Activated CD4-positive, alpha-beta T cell treated with anti-CD3 and anti-CD28 coated beads, Interleukin-10, Interleukin-2, amounts not matched to agents 100 ng/mL and 50 ng/mL, durations not matched to agents 16 hours and 8 hours (primary cell): ENCODE results near the gene RABEP1.

Experiments used
- DNase-seq: peaks from one replicate; pipeline ENCODE4 v3.0.0-alpha.2; 2020

The RABEP1 gene

GRCh38 chr17:5365831-5366230 lies 83.7 kb downstream of the RABEP1 start:
- DNase-seq: no peak

DNA sequence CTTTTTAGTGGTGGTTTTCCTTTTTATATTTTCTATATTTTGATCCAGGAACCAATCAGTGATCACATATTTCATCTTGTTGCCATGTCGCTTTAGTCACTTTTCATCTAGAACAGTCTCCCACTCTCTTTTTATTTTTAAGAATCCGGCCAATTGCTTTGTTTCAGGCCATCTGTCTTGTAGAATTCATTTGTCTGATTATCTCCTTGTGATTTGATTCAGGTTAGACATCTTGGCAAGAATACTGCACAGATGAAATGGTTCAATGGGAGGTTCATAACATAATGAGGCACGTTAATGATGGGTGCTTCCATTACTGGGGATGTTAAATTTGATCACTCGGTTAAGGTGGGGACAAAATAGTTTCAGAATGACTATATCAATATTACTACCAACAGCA lies 88.3 kb downstream of the RABEP1 start:
- DNase-seq: no peak

GRCh38 chr17:5373112-5373511 lies 91.0 kb downstream of the RABEP1 start:
- no peak for DNase-seq

- no peak for DNase-seq
Measured at GRCh38 chr17:5378566-5379207, 96.6 kb downstream of the RABEP1 start.

- DNase-seq: no peak
Measured at GRCh38 chr17:5379351-5380107, 97.4 kb downstream of the RABEP1 start.

DNA sequence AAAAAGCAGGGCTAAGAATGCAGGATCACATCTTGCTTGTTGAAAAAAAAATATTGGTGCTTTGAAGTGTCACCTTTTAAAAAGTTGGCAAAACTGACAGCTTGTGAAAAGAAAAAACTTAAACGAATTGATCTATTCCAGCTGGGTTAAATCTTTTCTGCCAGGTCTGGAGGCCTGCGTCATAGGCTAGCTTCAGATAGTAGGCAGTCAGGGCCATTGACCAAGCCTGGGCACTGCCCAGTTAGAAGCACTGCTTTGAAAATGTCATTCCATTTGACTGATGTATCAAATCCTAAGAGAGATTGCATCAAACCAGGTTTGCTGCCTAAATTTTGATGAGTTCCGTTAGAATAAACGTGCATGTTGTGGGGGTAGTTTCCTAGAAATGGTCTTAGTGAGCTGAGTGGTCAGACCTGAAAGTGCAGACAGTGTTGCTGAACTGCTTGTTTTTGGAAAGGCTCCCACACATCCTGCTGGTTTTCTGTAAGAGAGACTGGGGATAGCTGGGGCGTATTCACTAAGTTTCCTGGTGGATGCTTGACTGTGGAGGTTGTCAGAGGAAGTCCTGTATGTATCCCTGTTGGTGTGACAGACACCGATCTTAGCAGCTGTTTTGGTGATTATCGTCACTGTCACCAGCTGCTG lies 98.5 kb downstream of the RABEP1 start:
- DNase-seq: no peak

DNA sequence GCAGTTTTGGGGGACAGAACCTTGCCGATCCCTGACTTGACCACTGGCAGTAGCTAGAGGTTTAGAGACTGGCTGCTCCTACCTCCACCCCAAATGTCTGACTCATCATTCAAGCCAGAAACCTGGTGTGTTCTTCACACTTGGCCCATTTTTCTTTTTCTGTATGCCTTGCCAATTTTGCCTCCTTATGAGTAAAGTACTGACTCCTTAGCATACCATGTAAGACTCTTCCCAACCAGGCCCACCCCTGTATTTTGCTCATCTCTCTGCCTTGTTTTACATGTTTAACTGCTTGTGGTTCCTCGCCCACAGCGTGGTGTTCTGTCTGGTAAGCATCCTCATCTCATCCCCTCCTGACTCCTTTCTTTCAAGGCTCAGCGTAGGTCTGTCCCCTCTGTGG lies 99.5 kb downstream of the RABEP1 start:
- no peak for DNase-seq

GRCh38 chr17:5391678-5392077 lies 109.6 kb downstream of the RABEP1 start:
- DNase-seq: no peak

DNA sequence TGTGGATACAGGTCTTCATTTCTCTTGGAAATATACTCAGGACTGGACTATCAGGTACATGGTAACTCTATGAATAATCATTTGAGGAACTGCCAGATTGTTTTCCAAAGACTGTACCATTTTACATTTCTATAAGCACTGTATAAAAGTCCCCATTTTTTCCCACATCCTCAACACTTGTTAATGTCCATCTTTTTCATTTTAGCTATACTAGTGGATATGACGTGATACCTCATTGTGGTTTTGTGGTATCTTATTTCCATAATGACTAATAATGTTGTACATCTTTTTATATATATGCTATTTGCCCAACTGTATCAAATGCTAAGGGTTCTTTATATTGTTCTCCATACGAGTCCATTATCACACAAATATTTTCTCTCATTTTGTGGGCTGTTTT lies 114.5 kb downstream of the RABEP1 start:
- DNase-seq: peak; percentile 26

- no peak for DNase-seq
Measured at GRCh38 chr17:5399767-5400166, 117.7 kb downstream of the RABEP1 start.

- DNase-seq: no peak
Measured at GRCh38 chr17:5405400-5405799, 123.3 kb downstream of the RABEP1 start.

DNA sequence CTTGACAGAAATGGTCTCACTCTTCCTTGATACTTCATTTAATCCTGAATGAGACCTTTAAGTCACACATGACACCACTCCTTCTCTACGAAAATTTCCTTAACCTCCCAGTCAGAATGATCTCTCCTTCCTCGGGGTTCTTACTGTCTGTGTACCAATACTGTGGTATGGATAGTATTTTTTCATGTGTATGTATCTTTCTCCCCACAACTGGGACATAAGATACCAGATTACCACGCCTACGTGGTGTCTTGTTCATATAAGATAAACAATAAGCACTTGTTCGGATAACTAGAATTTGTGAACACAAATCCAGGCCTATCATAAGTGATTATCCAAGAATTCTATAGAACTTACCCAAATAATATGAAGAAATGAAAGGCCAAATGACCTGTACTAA lies 126.1 kb downstream of the RABEP1 start:
- no peak for DNase-seq

DNA sequence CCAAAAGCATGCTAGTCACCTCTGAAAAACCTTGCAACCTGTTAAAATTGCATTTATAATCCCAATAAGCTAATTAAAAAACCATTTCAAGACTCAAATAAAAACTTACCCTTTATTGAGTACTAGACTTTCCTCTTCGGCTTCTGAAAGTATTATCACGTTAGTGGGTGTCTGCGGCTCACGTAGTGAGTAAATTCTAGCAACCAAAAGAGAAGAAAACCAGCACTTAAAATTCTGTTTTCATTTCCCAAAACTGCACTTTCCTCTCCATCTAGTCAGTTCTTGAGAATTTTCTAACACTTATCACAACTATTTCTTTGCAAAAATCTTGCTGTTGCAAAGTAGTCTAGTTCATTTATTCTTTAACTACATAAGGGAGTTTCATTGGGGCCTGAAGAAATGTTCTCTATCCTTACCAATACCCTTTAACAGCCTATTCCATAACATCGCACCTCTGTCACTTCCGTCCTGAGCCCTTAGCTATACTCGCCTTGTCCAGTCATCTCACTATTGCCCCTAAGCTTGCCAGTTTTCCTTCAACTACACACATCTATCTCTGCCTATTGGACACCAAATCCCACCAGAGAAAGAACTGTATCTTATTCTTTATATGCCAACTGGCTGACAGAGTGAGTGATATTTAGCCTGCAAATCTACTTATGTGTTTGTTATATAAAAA lies 128.6 kb downstream of the RABEP1 start:
- DNase-seq: peak; percentile 34

GRCh38 chr17:5413682-5414081 lies 131.6 kb downstream of the RABEP1 start:
- DNase-seq: peak; percentile 58

GRCh38 chr17:5416901-5417300 lies 134.8 kb downstream of the RABEP1 start:
- no peak for DNase-seq

DNA sequence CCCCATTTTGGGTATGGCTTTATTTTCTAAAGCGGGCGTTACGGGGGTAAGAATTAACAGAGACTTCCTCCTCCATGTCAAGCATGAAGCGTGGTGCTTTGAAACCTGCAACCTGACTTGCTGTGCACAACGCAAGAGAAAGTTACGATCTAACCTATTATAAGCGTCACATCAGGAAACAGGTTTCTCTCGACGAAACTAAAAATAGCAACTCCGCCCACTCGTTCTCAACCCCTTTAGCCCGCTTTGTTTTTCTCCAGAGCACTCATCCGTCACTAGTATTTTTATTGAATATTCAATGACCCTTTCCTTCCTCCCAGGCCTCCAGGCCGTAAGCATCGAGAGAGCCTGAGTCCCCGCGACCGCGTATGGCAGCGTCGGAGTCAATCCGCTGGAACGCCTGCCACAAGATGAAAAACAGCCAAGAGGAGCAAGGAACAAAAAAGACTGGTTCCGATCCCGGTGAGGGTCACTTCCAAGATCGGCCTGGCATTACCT lies 136.8 kb downstream of the RABEP1 start:
- peak; percentile 83 for DNase-seq

DNA sequence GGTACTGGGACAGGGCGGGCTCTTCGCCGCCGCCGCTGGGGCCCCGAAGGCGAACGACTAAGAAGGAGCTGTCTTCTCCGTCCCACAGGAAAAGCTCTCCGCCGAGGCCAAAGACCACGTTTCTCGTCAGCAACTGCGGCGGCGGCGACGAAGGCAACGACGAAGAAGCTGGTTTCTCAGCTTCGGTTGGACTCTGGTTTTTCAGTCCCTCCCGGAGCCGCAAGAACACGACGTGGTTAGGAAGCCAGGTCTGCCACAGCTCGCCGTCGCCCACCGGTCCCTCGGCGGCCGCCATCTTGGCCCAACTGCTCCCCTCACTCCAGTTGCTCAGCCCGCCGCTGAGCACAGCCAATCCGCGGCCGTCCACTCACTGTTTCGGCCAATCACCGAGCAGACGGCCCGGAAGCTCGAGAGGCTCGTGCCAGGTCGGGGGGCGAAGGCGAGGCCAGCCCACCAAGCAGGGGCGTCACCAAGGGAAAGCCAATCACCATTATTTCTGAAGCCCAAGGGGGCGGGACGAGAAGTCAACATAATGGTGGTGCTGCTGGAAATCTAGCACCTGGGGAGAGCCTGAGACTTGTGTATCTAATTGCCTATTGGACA lies 137.4 kb downstream of the RABEP1 start, which contains the start of gene NUP88:
Gene NUP88 (minus strand): TSS at position 307 of the 603 bp plus-strand sequence. CDS start 12 bp downstream, at position 295.
- peak; percentile 99 for DNase-seq

- peak; percentile 91 for DNase-seq
Measured at GRCh38 chr17:5419959-5420653, 138.0 kb downstream of the RABEP1 start, which contains the start of gene RPAIN. TSS of gene RPAIN (plus strand) at chr17:5420182. CDS start at chr17:5420211, 29 bp downstream.

GRCh38 chr17:5422505-5422904 lies 140.4 kb downstream of the RABEP1 start:
- DNase-seq: no peak

GRCh38 chr17:5424909-5425308 lies 142.8 kb downstream of the RABEP1 start:
- DNase-seq: no peak

GRCh38 chr17:5425826-5426225 lies 143.7 kb downstream of the RABEP1 start:
- DNase-seq: no peak
